Smooth muscle cell (in vitro differentiated cells): Measurements from ENCODE around the gene GGA1. TPM values are rescaled to one million over a fixed set of nuclear protein-coding genes. Genes with fewer than 3 reads are reported as not detected.
A peak's percentile ranks its signal among the peaks of the same experiment; 100 is the strongest.

ENCODE experiments used
- DNase-seq: peaks from one replicate; lab custom pipeline; 2025; ENCODE audit not compliant: unreplicated experiment; lab: John Stamatoyannopoulos, UW
- H2AFZ ChIP-seq: fragments of 200-600 bp; sonication (generic); 2 replicates; pipeline ENCODE4 v1.6.0; 2016; ENCODE audit warnings: antibody characterized with exemption, low read depth, mild to moderate bottlenecking
- H3F3A ChIP-seq: fragments of 200-600 bp; sonication (generic); 2 replicates; pipeline ENCODE4 v1.6.0; 2017; ENCODE audit warnings: antibody characterized with exemption, low read depth
- H3K27ac ChIP-seq: fragments of 200-600 bp; sonication (generic); 2 replicates; pipeline ENCODE4 v1.5.1; 2016; ENCODE audit warnings: low read depth, mild to moderate bottlenecking
- H3K27me3 ChIP-seq: fragments of 200-600 bp; sonication (generic); 2 replicates; pipeline ENCODE4 v1.6.1; 2016; ENCODE audit warnings: low read depth, mild to moderate bottlenecking
- H3K36me3 ChIP-seq: fragments of 200-600 bp; sonication (generic); 2 replicates; pipeline ENCODE4 v1.5.1; 2016; ENCODE audit warnings: low read depth
- H3K4me1 ChIP-seq: fragments of 200-600 bp; sonication (generic); 2 replicates; pipeline ENCODE4 v1.5.1; 2016; ENCODE audit warnings: low read depth
- H3K4me2 ChIP-seq: fragments of 200-600 bp; sonication (generic); 2 replicates; pipeline ENCODE4 v1.6.0; 2016; ENCODE audit warnings: mild to moderate bottlenecking
- H3K4me3 ChIP-seq: fragments of 200-600 bp; sonication (generic); 2 replicates; pipeline ENCODE4 v1.5.1; 2016; ENCODE audit warnings: mild to moderate bottlenecking
- H3K79me2 ChIP-seq: fragments of 200-600 bp; sonication (generic); 2 replicates; pipeline ENCODE4 v1.6.0; 2016; ENCODE audit warnings: low read depth, mild to moderate bottlenecking
- H3K9ac ChIP-seq: fragments of 200-600 bp; sonication (generic); 2 replicates; pipeline ENCODE4 v1.6.0; 2016; ENCODE audit warnings: low read depth
- H3K9me3 ChIP-seq: fragments of 200-600 bp; sonication (generic); replicated peaks from 2 replicates; pipeline ENCODE4 v1.5.1; 2016; ENCODE audit warnings: low read depth
- H4K20me1 ChIP-seq: fragments of 200-600 bp; sonication (generic); 2 replicates; pipeline ENCODE4 v1.6.0; 2016; ENCODE audit warnings: low read depth
- WGBS: methylation state at CpG from one replicate; pipeline ENCODE4 v1.1.7; 2016; ENCODE audit warnings: low lambda C conversion rate; 5-methylcytosine and 5-hydroxymethylcytosine counted together
- polyA plus RNA-seq: library from polyadenylated mRNA; unstranded; fragments of >200 nt; fragmentation: Nextera tagmentation; extraction: Ambion mirVana; gene quantifications from 2 replicates; pipeline ENCODE4 v1.2.1, GENCODE V29; 2016
- total RNA-seq: library from RNA; depleted of rRNA; stranded (reverse); fragments of >200 nt; gene quantifications from 2 replicates; pipeline ENCODE4 v1.2.3, GENCODE V29; 2014
- TF ChIP-seq, protein P1 (sequence below): fragments of 200-600 bp; sonication (generic); IDR thresholded peaks from 2 replicates; pipeline ENCODE4 v1.5.1; 2017; ENCODE audit warnings: borderline replicate concordance, mild to moderate bottlenecking, antibody characterized with exemption; ENCODE audit not compliant: insufficient read depth, poor library complexity, severe bottlenecking

The GGA1 gene
- total and polyA plus RNA-seq, 2 experiments from 2014 or later: 15.6 to 44.0 TPM

DNA sequence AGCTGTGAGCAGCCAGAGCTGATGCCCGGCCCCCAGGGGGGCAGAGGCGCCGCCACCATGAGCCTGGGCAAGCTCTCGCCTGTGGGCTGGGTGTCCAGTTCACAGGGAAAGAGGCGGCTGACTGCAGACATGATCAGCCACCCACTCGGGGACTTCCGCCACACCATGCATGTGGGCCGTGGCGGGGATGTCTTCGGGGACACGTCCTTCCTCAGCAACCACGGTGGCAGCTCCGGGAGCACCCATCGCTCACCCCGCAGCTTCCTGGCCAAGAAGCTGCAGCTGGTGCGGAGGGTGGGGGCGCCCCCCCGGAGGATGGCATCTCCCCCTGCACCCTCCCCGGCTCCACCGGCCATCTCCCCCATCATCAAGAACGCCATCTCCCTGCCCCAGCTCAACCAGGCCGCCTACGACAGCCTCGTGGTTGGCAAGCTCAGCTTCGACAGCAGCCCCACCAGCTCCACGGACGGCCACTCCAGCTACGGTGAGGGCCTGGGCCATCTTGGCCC is 42.3 kb upstream of the GGA1 start:
- Histone ChIP-seq H3K27me3 (no peaks in the 10 kb centered on the region), H3K4me3 (no peak overlapping the region), H3K4me1 (peaks cover 15% of the 10 kb centered on the region), H3K9ac (no peak overlapping the region), H3K4me2 (no peak overlapping the region), H3K27ac (peak overlapping the region; percentile 3), H2AFZ (no peak overlapping the region), H3K79me2 (peaks cover 78% of the 10 kb centered on the region), H4K20me1 (peaks cover 100% of the 10 kb centered on the region), H3K36me3 (no peaks in the 10 kb centered on the region), H3K9me3 (no peaks in the 10 kb centered on the region), H3F3A (peaks cover 23% of the 10 kb centered on the region)
- WGBS: 92% methylated on average over 22 of the region's 28 CpGs
- TF ChIP-seq, protein P1, sequence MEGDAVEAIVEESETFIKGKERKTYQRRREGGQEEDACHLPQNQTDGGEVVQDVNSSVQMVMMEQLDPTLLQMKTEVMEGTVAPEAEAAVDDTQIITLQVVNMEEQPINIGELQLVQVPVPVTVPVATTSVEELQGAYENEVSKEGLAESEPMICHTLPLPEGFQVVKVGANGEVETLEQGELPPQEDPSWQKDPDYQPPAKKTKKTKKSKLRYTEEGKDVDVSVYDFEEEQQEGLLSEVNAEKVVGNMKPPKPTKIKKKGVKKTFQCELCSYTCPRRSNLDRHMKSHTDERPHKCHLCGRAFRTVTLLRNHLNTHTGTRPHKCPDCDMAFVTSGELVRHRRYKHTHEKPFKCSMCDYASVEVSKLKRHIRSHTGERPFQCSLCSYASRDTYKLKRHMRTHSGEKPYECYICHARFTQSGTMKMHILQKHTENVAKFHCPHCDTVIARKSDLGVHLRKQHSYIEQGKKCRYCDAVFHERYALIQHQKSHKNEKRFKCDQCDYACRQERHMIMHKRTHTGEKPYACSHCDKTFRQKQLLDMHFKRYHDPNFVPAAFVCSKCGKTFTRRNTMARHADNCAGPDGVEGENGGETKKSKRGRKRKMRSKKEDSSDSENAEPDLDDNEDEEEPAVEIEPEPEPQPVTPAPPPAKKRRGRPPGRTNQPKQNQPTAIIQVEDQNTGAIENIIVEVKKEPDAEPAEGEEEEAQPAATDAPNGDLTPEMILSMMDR: no peak
- no peak for DNase-seq

DNA sequence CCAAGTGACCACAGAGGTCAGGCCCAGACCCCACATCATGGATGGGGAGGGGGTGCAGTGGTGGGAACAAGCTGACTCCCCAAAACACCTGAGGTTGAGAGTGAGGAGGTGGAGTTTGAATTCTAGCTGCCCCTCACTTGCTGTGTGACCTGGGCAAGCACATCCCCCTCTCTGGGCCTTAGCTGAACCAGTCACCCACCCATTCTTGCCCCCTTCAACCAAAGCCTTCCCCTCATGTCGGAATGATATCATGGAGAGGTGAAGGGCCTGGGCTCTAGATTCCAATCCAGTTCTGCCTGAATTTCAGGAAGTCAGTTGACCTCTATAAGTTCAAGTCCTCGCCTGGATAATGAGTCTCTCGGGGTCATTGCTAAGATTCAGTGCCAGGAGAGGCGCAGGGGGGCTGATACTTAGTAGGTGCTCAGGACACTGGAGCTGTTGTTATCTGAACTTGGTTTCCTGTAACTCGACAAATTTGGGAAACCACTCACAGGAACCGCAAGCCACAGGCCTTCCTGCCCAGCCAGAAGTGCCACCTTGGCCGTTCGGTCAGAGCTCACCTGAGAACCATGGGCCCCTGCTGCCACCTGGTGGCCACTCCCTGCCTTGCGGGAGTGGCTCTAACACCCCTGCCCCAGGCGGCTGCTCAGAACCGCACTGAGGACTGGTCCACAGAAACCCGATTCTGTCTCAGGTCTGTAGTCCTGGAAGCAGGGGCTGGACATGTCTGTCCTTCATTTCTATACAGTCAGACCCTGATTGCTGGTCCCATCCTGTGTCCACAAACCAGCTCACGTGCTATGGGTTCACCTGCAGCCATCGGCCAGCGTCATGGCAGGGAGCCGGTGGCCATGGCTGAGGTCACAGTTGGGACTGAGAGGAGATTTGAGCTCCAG is 41.5 kb upstream of the GGA1 start:
- no peak for DNase-seq
- H3K9me3 ChIP-seq: no peaks in the 10 kb centered on the region
- 72% methylated on average over 16 of the region's 16 CpGs for WGBS
- no peak overlapping the region for H3K4me2 ChIP-seq
- no peak overlapping the region for H2AFZ ChIP-seq
- H3K79me2 ChIP-seq: peaks cover 71% of the 10 kb centered on the region
- TF ChIP-seq, protein P1: peak; percentile 86
- no peaks in the 10 kb centered on the region for H3K36me3 ChIP-seq
- H3K9ac ChIP-seq: no peak overlapping the region
- H4K20me1 ChIP-seq: peaks cover 100% of the 10 kb centered on the region
- H3K4me3 ChIP-seq: no peak overlapping the region
- peaks cover 9% of the 10 kb centered on the region for H3K4me1 ChIP-seq
- no peak overlapping the region for H3K27ac ChIP-seq
- peaks cover 20% of the 10 kb centered on the region for H3F3A ChIP-seq
- H3K27me3 ChIP-seq: no peaks in the 10 kb centered on the region

- Histone ChIP-seq H3K9me3 (no peaks in the 10 kb centered on the region), H3K4me2 (no peak overlapping the region), H2AFZ (no peak overlapping the region), H3K27ac (no peak overlapping the region), H3K36me3 (no peaks in the 10 kb centered on the region), H3K4me1 (peaks cover 8% of the 10 kb centered on the region), H3K27me3 (no peaks in the 10 kb centered on the region), H3K79me2 (peaks cover 62% of the 10 kb centered on the region), H4K20me1 (peaks cover 96% of the 10 kb centered on the region), H3F3A (peaks cover 12% of the 10 kb centered on the region), H3K4me3 (no peak overlapping the region), H3K9ac (no peak overlapping the region)
- DNase-seq: no peak
- 98% methylated on average over 14 of the region's 15 CpGs for WGBS
- TF ChIP-seq, protein P1: no peak
These were observed 40.6 kb upstream of the GGA1 start for GRCh38 chr22:37568012-37568411.
